ENCODE data around the gene TCHP.
"Not testable (repeated sequence)": the region's sequence is repeated elsewhere in the genome, so short reads cannot be mapped to it uniquely, and the experiment has no call there.

Gene TCHP

GRCh38 chr12:109910969-109911348, 10.9 kb downstream of the TCHP start:
- peak; percentile 46 for DNase-seq

GRCh38 chr12:109912855-109913321, 12.8 kb downstream of the TCHP start:
- DNase-seq = no peak

- no peak for DNase-seq
Observed at GRCh38 chr12:109914461-109914860, 14.4 kb downstream of the TCHP start.

- DNase-seq = no peak
Observed at GRCh38 chr12:109915171-109916040, 15.3 kb downstream of the TCHP start.

GRCh38 chr12:109916045-109916444, 16.0 kb downstream of the TCHP start:
- no peak for DNase-seq

- no peak for DNase-seq
Observed at GRCh38 chr12:109919456-109919855, 19.4 kb downstream of the TCHP start.

- no peak for DNase-seq
Observed at GRCh38 chr12:109920261-109920780, 20.2 kb downstream of the TCHP start.

GRCh38 chr12:109921982-109922381, 21.9 kb downstream of the TCHP start:
- DNase-seq = no peak

GRCh38 chr12:109923038-109923437, 23.0 kb downstream of the TCHP start:
- DNase-seq = no peak

- DNase-seq = no peak
Observed at GRCh38 chr12:109923481-109924245, 23.6 kb downstream of the TCHP start.

GRCh38 chr12:109925185-109925840, 25.2 kb downstream of the TCHP start:
- DNase-seq = peak; percentile 37

- no peak for DNase-seq
Observed at GRCh38 chr12:109926016-109926415, 25.9 kb downstream of the TCHP start.

GRCh38 chr12:109926488-109927210, 26.6 kb downstream of the TCHP start:
- no peak for DNase-seq

GRCh38 chr12:109927622-109928021, 27.5 kb downstream of the TCHP start:
- DNase-seq = peak; percentile 44

GRCh38 chr12:109928058-109928656, 28.1 kb downstream of the TCHP start:
- DNase-seq = no peak

- DNase-seq = not testable (repeated sequence)
Observed at GRCh38 chr12:109929326-109929725, 29.3 kb downstream of the TCHP start.

GRCh38 chr12:109930028-109930800, 30.1 kb downstream of the TCHP start:
- DNase-seq = no peak

- DNase-seq = no peak
Observed at GRCh38 chr12:109931143-109931542, 31.1 kb downstream of the TCHP start.

- DNase-seq = no peak
Observed at GRCh38 chr12:109932878-109933503, 32.9 kb downstream of the TCHP start.

GRCh38 chr12:109934026-109934425, 34.0 kb downstream of the TCHP start:
- DNase-seq = peak; percentile 15

- DNase-seq = no peak
Observed at GRCh38 chr12:109937371-109937770, 37.3 kb downstream of the TCHP start.

Measured in NCI-H82 (cell line).